Stimulated activated CD4-positive, alpha-beta T cell treated with anti-CD3 and anti-CD28 coated beads, Interleukin-2, amount 100 ng/mL, for 48 hours (primary cell): ENCODE results near the gene ZMYND19.
"Not testable (repeated sequence)": the region's sequence is repeated elsewhere in the genome, so short reads cannot be mapped to it uniquely, and the experiment has no call there.

Experiments used
- DNase-seq, 2 donors: peaks; one replicate each; pipeline ENCODE4 v3.0.0-alpha.2; 2020

ZMYND19 gene

GRCh38 chr9:137583957-137584356 is 6.4 kb downstream of the ZMYND19 start:
- no peak for DNase-seq

- DNase-seq = no peak
These were observed 7.0 kb downstream of the ZMYND19 start for GRCh38 chr9:137583347-137583746.

- DNase-seq = no peak
These were observed 7.9 kb downstream of the ZMYND19 start for GRCh38 chr9:137582286-137582860.

DNA sequence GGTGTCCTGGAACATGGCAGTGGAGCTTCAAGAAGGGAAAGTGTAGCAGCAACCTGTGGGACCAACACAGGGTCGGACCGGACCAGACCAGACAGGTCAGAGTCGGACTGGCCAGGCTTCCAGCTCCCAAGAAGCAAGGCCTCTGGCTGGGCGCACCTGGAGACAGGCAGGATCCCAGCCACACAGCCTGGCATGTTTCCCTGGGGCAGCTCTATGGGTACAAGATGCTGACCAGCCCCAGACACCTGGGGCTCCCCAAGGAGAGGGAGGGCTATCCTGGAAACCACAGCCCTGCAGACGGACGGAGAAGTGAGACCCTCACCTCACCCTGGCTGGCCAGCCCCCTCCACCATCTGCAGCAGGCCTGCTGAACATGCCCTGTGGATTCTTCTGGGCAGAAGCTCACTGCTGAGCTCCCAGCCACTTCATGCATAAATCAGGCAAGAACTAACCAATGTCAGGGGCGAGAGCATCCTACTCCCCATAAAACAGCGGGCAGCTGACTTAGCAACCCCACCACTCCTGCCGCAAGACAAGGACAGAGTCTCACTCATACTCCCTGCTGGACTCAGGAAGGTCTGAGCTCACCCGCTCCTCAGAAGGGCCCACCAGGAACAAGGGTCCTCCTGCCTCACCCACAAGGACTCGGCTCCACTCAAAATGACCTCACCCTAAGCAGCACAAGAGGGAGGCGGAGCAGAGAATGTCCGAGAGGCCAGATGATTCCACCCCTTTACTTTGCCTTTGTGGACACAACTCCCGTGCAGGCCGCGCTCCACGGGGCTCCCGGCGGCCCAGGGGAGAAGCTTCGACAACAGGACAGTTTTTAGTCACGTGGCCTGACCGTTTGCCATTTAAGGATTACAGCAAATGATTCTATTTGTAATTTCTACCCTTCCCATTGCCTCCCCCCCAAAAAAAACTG is 8.7 kb downstream of the ZMYND19 start:
- DNase-seq = no peak

- DNase-seq = no peak
These were observed 9.4 kb downstream of the ZMYND19 start for GRCh38 chr9:137580954-137581322.

DNA sequence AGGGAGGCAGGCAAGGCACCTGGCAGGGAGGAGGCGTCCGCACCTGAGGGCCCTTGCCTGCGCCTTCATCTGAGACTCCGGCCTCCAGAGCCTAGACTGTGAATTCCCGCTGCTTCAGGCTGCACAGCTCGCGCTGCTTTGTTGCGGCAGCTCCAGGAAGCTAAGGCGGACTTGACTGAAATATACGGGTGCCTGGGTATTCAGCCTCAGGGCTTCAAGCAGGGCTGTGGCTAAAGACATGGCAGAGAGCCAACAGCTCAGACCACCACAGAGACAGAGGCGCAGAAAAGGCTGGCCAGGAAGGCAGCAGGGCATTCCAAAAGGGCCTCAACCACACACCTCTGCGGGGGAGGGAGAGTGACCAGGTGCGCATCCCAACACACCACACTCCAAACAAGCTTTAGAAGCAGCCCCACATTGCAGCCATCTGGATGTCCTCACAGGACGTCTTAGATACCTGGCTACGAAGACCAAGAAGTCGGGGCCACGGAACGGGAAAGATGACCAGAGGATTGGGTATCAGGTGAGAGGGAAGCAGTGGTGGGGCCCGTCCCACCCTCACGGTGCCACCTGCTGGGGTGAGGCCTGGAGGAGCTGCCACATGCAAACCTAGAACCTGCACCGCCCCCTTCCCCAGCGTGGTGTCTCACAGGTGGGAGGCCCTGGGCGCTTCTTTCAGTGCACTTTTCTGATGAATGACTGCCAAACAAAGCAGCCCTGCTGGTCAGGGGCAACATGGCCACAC is 9.9 kb downstream of the ZMYND19 start:
- DNase-seq = no peak

- no peak for DNase-seq
These were observed 11.1 kb downstream of the ZMYND19 start for GRCh38 chr9:137579259-137579604.

DNA sequence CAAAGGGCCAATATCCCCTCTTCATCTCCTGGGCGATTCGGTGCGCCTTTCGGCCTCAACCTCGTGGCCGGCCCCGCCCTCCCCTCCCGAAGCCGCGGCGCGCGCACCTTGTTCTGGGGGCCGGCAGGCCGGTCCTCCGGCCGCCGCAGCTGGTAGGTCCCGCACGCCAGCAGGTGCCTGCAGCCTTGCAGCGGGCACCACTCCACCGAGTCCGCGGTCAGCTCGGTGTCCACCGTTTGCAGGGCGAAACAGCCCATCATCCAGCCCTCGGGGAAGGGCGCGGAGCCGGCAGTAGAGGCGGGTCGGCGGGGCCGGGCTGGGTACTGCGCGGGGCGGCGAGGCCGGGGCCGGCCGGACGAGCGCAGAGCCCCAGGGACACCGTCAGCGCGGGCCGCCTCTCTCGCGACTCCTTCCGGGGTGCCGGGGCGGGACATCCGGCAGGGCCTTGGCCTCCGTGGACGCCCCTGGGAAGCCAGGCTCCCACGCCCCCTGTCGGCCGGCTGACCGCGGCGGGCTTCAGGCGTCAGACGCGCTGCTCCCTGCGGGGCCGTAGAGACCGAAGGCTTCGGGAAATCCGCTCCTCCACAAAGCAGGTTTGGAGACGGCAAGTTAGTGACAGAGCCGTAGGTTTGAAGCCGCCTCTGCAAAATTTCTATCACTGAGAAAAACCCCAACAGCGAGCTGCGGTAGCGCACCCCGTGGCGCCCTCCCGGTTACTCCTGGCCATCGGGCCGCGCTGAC is 11.6 kb downstream of the ZMYND19 start, which contains the start of gene DPH7:
TSS of gene DPH7 (minus strand) at position 408 of the 741 bp plus-strand sequence. CDS start at position 260, 148 bp downstream.
- peak; percentile 97 to 98 for DNase-seq

DNA sequence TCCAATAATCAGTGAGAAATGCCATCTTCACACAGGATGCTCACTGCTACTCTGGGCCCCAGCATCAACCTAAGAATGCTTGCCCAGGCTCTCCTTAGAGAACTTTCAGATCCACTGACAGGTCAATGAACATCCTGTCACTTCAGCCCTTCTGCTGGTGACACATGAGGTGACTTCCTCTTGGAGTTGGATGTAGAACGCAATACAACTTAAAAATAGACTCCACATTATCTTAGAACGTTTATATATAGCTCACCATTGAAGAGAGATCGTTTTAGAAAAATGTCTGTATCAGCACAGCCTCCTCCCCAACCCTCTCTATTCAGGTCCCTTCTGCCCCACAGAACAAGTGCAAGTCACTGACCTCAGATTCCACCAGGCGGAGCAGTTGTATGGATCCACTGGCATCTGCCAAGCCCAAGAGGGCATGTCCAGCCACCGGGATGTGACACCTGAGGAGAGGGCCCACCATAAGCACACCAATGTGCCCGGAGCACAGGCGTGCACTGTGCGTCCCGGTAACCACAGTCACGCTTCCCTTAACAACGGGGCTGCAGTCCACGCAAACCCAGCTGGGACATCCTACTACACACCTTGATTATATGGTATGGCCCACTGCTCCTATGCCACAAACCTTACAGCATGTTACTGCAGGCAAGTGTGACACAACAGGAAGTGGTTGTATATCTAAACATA is 14.4 kb downstream of the ZMYND19 start:
- DNase-seq = no peak

DNA sequence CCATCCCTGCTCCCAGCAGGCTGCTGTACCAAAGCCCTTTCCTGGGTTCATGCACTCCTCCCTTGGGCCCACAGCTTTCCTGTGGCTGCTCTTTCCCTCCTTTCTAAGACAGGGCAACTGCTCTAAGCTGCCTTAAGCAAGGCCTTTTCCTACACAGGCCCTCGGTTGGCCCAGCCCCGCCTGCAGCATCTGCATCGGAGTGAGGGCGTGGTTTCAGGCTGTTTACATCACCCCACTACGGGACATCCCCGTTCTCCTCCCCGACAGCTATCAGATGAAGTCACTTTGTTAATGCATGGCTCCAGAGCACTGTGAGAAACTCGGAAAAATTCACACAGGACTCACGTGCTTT is 15.0 kb downstream of the ZMYND19 start:
- DNase-seq = no peak

DNA sequence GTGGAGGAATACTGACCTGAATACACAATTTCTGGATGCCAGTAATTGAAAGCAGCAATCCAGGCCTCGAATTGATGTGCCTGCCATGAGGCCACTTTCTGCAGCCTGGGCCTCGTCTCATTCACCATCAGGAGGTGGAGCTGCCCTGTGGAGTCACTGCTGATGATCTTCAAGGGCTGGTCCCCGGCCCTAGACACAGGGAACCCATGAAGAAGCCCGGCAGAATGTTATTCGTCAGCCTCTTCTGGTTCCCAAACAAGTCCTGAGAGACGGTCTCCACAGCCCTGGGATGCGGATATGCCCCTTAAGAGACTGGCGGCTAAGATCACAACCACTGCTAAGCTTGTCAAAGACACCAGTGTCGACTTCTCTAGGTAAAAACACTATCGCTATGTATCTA is 16.1 kb downstream of the ZMYND19 start:
- DNase-seq = no peak

DNA sequence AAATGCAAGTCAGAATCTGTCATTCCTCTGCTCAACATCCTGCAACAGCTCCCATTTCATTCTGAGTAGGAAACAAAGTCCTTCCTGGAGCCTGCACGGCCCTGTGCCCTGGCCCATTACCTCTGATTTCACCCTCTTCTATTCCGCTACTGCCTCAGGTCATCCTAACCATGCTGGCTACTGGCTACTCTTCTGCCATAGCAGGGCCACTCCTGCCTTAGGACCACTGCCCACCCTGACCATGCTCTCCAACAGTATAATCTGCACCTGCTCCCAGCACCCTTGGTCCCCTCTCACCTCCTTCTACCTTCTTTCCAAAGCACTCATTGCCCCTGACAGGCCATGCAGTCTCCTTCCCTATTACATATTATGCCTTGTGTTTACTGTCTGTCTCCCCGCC is 19.7 kb downstream of the ZMYND19 start:
- DNase-seq = no peak

DNA sequence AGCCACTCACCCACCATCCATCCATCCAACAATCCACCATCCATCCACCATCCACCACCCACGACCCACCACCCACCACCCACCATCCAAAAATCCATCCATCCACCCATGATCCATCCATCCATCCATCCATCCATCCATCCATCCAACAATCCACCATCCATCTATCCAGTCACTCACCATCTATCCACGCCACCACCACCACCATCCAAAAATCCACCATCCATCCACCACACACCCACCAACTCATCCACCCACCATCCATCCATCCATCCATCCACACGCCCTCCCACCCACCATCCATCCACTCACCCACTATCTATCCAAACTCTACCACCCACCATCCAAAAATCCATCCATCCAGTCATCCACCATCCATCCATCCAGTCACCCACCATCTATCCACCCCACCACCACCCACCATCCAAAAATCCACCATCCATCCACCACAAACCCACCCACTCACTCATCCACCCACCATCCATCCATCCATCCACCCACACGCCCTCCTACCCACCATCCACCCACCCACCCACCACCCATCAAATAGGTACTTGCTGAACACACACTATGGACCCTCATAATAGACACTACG is 20.6 kb downstream of the ZMYND19 start:
- DNase-seq = no peak

- not testable (repeated sequence) for DNase-seq
These were observed 21.9 kb downstream of the ZMYND19 start for GRCh38 chr9:137568445-137568844.

DNA sequence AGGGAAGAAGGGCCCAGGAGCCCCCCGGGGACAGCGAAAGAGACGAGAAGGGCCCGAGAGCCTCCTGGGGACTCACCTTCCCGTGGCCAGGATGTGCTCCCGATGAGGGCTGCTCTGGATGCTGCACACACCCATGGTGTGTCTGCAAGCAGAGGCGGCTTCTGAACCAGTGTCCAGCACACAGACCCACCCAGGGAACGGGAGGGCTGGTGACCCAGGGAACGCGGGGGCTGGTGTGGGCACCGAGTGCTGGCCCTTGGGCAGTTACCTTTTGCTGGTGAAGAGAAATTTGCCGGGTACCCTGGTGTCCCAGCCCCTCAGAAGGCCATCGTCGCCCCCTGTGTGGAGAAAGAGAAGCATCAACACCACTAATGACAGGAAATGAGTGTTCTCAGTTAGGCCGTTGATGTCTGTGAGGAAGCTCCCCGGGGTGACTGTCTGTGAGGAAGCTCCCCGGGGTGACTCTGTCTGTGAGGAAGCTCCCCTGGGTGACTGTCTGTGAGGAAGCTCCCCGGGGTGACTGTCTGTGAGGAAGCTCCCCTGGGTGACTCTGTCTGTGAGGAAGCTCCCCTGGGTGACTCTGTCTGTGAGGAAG is 25.4 kb downstream of the ZMYND19 start:
- no peak for DNase-seq

GRCh38 chr9:137564134-137564533 is 26.2 kb downstream of the ZMYND19 start:
- DNase-seq = no peak

DNA sequence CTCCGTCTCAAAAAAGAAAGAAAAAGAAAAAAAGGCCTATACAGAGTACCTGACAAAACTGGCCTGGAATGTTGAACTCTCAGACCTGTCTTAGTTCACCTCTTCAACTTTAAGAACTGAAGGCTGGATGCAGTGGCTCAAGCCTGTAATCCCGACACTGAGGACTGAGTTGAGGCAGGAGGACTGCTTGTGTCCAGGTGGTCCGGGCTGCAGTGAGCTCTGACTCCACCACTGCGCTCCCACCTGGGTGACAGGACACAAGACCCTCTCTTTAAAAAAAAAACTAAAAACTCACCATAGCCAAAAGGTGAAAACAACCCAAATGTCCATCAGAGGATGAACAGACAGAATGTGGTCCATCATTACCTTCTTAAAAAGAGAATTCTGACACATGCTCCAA is 32.2 kb downstream of the ZMYND19 start:
- DNase-seq = no peak

DNA sequence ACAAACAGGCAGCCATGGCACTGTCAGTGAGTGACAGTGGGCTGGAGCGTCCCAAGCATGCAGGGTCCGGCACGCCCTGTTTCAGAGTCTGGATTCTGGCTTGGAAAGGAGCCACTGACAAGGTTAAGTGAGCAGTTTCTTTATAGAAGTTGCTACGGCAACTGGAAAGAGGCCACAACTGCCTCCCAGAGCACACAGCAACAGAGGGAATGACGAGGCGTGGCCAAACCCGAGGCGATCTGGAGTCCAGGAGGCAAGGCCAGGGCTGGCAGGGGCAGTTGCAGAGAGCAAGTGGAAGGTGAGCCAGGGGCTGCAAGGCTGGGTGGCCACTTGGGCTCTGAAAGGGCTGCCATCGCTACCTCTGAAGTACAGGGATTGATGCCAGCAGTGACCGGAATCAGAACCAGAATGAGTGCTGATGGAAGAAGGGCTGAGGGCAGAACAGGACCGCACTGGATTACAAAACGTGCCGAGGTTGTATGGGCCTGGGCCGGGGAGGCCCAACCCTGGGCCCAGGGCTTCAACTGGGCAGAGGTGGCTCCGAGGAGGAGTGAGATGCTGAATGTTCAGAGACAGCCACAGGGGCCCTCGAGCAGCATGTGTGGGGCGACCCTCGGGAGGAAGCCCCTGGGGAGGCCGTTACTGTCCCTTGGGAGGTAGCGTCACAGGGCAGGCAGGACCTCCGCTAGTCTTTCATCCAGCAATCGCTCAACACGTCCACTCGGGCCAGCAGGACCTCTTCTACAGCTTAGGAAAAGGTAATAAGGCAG is 34.1 kb downstream of the ZMYND19 start:
- DNase-seq = no peak

GRCh38 chr9:137555179-137555578 is 35.1 kb downstream of the ZMYND19 start:
- DNase-seq = no peak

DNA sequence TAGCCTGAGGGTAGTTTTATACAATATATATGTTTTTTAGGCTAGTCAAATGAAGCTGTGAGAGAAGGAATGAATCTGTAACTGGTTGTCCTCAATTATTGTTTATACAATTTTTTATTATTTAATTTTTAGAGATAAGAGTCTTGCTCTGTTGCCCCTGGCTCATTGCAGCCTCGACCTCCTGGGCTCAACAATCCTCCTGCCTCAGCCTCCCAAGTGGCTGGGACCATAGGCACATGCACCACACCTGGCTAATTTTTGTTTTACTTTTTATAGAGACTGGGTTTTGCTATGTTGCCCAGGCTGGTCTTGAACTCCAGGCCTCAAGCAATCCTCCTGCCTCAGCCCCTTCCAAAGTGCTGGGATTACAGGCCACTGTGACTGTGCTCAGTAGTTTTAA is 36.0 kb downstream of the ZMYND19 start:
- DNase-seq = no peak

- DNase-seq = not testable (repeated sequence)
These were observed 36.7 kb downstream of the ZMYND19 start for GRCh38 chr9:137553654-137554053.
